ENCODE measurements around the gene EID1.
"Not testable (repeated sequence)": the region's sequence is repeated elsewhere in the genome, so short reads cannot be mapped to it uniquely, and the experiment has no call there.

EID1 gene

GRCh38 chr15:48842501-48842900 is 35.4 kb upstream of the EID1 start:
- DNase-seq (ENCODE audit: low read depth): no peak
- H3K4me3 ChIP-seq (ENCODE audit: control insufficient read depth, low read depth, low read length): no peak overlapping the region
- TF ChIP-seq CTCF (conservative IDR thresholded peaks at IDR 0.05; ENCODE audit: control insufficient read depth, insufficient read depth, low read depth, low read length): no peak

GRCh38 chr15:48845123-48845522 is 32.8 kb upstream of the EID1 start:
- no peak for DNase-seq (ENCODE audit: low read depth)
- no peak overlapping the region for H3K4me3 ChIP-seq (ENCODE audit: control insufficient read depth, low read depth, low read length)
- no peak for TF ChIP-seq CTCF (conservative IDR thresholded peaks at IDR 0.05; ENCODE audit: control insufficient read depth, insufficient read depth, low read depth, low read length)

- DNase-seq (ENCODE audit: low read depth): no peak
- H3K4me3 ChIP-seq (ENCODE audit: control insufficient read depth, low read depth, low read length): no peak overlapping the region
- no peak for TF ChIP-seq CTCF (conservative IDR thresholded peaks at IDR 0.05; ENCODE audit: control insufficient read depth, insufficient read depth, low read depth, low read length)
These were observed 27.3 kb upstream of the EID1 start for GRCh38 chr15:48850648-48851047.

- DNase-seq (ENCODE audit: low read depth): no peak
- H3K4me3 ChIP-seq (ENCODE audit: control insufficient read depth, low read depth, low read length): no peak overlapping the region
- TF ChIP-seq CTCF (conservative IDR thresholded peaks at IDR 0.05; ENCODE audit: control insufficient read depth, insufficient read depth, low read depth, low read length): no peak
These were observed 26.0 kb upstream of the EID1 start for GRCh38 chr15:48851956-48852355.

- not testable (repeated sequence) for H3K4me3 ChIP-seq (ENCODE audit: control insufficient read depth, low read depth, low read length); DNase-seq (ENCODE audit: low read depth)
These were observed 23.5 kb upstream of the EID1 start for GRCh38 chr15:48854434-48854833.

GRCh38 chr15:48855501-48856440 is 22.2 kb upstream of the EID1 start:
- no peak overlapping the region for H3K4me3 ChIP-seq (ENCODE audit: control insufficient read depth, low read depth, low read length)
- DNase-seq (ENCODE audit: low read depth): peak; percentile 68
- TF ChIP-seq CTCF (conservative IDR thresholded peaks at IDR 0.05; ENCODE audit: control insufficient read depth, insufficient read depth, low read depth, low read length): peak; percentile 73

GRCh38 chr15:48856942-48857341 is 21.0 kb upstream of the EID1 start:
- no peak overlapping the region for H3K4me3 ChIP-seq (ENCODE audit: control insufficient read depth, low read depth, low read length)
- DNase-seq (ENCODE audit: low read depth): no peak
- TF ChIP-seq CTCF (conservative IDR thresholded peaks at IDR 0.05; ENCODE audit: control insufficient read depth, insufficient read depth, low read depth, low read length): no peak

Data from fibroblast of mammary gland (primary cell).